ENCODE measurements around the gene RPTN.
A peak's percentile ranks its signal among the peaks of the same experiment; 100 is the strongest.

The RPTN gene

GRCh38 chr1:152189657-152190442 lies 30.8 kb upstream of the RPTN start:
- peak overlapping the region; percentile 63 for H3K27ac ChIP-seq
- TF ChIP-seq CTCF (conservative IDR thresholded peaks at IDR 0.05; ENCODE audit: low read depth) = peak; percentile 71
- POLR2A ChIA-PET (ENCODE audit: low non-redundant PET) = no interaction called here
- peak; percentile 48 for DNase-seq (ENCODE audit: low spot score)
- CTCF ChIA-PET = interaction anchor here (0.5 to 1.5 kb wide), 3 partner anchors 30 to 269 kb away, joined by 3 to 12 read pairs (median 8); no protein-coding TSS in a partner anchor

GRCh38 chr1:152188673-152189591 lies 29.9 kb upstream of the RPTN start:
- POLR2A ChIA-PET (ENCODE audit: low non-redundant PET) = no interaction called here
- H3K27ac ChIP-seq = peak overlapping the region; percentile 63
- no peak for DNase-seq (ENCODE audit: low spot score)
- TF ChIP-seq CTCF (conservative IDR thresholded peaks at IDR 0.05; ENCODE audit: low read depth) = peak; percentile 58
- CTCF ChIA-PET = interaction anchor here (0.5 to 1.5 kb wide), 7 partner anchors 23 to 270 kb away, joined by 3 to 12 read pairs (median 4); no protein-coding TSS in a partner anchor

- ChIA-PET CTCF (interaction anchor here (0.7 to 2.4 kb wide), 10 partner anchors 19 to 272 kb away, joined by 3 to 14 read pairs (median 4); no protein-coding TSS in a partner anchor), POLR2A (ENCODE audit: low non-redundant PET) (no interaction called here)
- DNase-seq (ENCODE audit: low spot score) = no peak
- TF ChIP-seq CTCF (conservative IDR thresholded peaks at IDR 0.05; ENCODE audit: low read depth) = no peak
- H3K27ac ChIP-seq = peak overlapping the region; percentile 70
These were observed 27.7 kb upstream of the RPTN start for GRCh38 chr1:152186556-152187285.

GRCh38 chr1:152185544-152186391 lies 26.7 kb upstream of the RPTN start:
- ChIA-PET POLR2A (ENCODE audit: low non-redundant PET) (no interaction called here), CTCF (interaction anchor here (0.6 to 3.3 kb wide), 12 partner anchors 18 to 273 kb away, joined by 3 to 20 read pairs (median 4); no protein-coding TSS in a partner anchor)
- H3K27ac ChIP-seq = no peak overlapping the region
- peak; percentile 80 for TF ChIP-seq CTCF (conservative IDR thresholded peaks at IDR 0.05; ENCODE audit: low read depth)
- peak; percentile 64 for DNase-seq (ENCODE audit: low spot score)

GRCh38 chr1:152182944-152183361 lies 23.9 kb upstream of the RPTN start:
- no peak for TF ChIP-seq CTCF (conservative IDR thresholded peaks at IDR 0.05; ENCODE audit: low read depth)
- POLR2A ChIA-PET (ENCODE audit: low non-redundant PET) = interaction anchor here (1.1 kb wide), 1 partner anchor 148 kb away, joined by 5 read pairs; no protein-coding TSS in a partner anchor
- DNase-seq (ENCODE audit: low spot score) = peak; percentile 79
- CTCF ChIA-PET = interaction anchor here (0.6 to 3.3 kb wide), 6 partner anchors 42 to 1819 kb away, joined by 3 to 20 read pairs (median 4); partner anchors contain the start of gene RPRD2
- peak overlapping the region; percentile 91 for H3K27ac ChIP-seq
